Effector memory CD4-positive, alpha-beta T cell (primary cell): ENCODE measurements around the gene TMEM121.
"Not testable (repeated sequence)": the region's sequence is repeated elsewhere in the genome, so short reads cannot be mapped to it uniquely, and the experiment has no call there.

Experiments
- DNase-seq, 3 donors: peaks; one replicate each; pipeline ENCODE4 v3.0.0-alpha.2; 2020
- H3K27ac ChIP-seq: 2 replicates; pipeline ENCODE4 v1.7.0; 2013; ENCODE audit warnings: mild to moderate bottlenecking, low read length, moderate library complexity; ENCODE audit not compliant: insufficient read depth, poor library complexity, severe bottlenecking
- H3K27me3 ChIP-seq: replicated peaks from 2 replicates; pipeline ENCODE4 v1.7.0; 2013; ENCODE audit warnings: mild to moderate bottlenecking, low read length; ENCODE audit not compliant: insufficient read depth, control insufficient read depth, poor library complexity, severe bottlenecking
- H3K36me3 ChIP-seq: 2 replicates; pipeline ENCODE4 v1.7.0; 2013; ENCODE audit warnings: mild to moderate bottlenecking, low read length, moderate library complexity; ENCODE audit not compliant: control insufficient read depth, insufficient read depth
- H3K4me1 ChIP-seq: 2 replicates; pipeline ENCODE4 v1.7.0; 2013; ENCODE audit warnings: low read length, mild to moderate bottlenecking; ENCODE audit not compliant: control insufficient read depth, insufficient read depth, poor library complexity, severe bottlenecking
- H3K4me3 ChIP-seq: 2 replicates; pipeline ENCODE4 v1.7.0; 2013; ENCODE audit warnings: low read length, low read depth, mild to moderate bottlenecking; ENCODE audit not compliant: insufficient read depth, poor library complexity, severe bottlenecking
- H3K9me3 ChIP-seq: 2 replicates; pipeline ENCODE4 v1.7.0; 2013; ENCODE audit warnings: mild to moderate bottlenecking, low read length, moderate library complexity; ENCODE audit not compliant: control insufficient read depth

The TMEM121 gene

DNA sequence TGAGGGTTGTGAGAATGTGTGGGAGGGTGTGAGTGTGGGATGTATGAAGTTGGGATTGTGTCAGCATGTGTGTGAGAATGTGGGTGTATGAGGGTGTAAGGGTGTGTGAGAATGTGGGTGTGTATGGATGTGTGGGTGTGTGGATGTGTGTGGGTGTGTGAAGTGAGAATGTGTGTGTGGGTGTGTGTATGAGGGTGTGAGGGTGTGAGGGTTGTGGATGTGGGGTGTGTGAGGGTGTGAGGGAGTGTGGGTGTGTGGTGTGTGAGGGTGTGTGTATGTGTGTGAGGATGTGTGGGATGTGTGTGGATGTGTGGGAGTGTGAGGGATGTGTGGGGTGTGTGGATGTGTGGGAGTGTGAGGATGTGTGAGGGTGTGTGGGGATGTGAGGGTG, 37.0 kb downstream of the TMEM121 start:
- H3K27ac ChIP-seq: no peak overlapping the region

DNA sequence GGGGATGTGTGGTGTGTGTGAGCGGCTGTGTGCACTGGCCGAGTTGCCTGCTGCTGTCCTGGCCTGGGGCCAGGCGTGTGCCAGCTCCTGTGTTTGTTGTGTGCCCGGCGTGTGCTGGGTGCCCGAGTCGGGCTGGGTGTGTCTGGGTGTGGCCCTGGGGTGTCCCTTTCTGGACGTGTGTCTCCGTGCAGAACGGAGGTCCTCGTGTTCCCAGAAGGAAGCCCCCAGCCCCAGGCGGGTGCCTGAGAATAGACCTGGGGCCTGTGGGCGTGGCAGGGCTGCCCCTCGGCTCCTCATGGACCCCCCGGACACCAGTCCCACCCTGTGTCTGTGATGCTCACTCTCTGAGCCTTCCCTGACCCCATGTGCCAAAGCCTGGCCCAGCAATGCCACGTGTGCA, 38.2 kb downstream of the TMEM121 start:
- not testable (repeated sequence) for H3K27me3 ChIP-seq, H3K36me3 ChIP-seq, H3K9me3 ChIP-seq, H3K27ac ChIP-seq, DNase-seq, H3K4me3 ChIP-seq, H3K4me1 ChIP-seq

More for the DNA sequence above, 37.0 kb downstream of the TMEM121 start:
- Histone ChIP-seq H3K27me3 (no peaks in the 10 kb centered on the region), H3K9me3 (no peaks in the 10 kb centered on the region), H3K4me3 (no peak overlapping the region), H3K4me1 (no peaks in the 10 kb centered on the region), H3K36me3 (no peaks in the 10 kb centered on the region)
- no peak for DNase-seq

DNA sequence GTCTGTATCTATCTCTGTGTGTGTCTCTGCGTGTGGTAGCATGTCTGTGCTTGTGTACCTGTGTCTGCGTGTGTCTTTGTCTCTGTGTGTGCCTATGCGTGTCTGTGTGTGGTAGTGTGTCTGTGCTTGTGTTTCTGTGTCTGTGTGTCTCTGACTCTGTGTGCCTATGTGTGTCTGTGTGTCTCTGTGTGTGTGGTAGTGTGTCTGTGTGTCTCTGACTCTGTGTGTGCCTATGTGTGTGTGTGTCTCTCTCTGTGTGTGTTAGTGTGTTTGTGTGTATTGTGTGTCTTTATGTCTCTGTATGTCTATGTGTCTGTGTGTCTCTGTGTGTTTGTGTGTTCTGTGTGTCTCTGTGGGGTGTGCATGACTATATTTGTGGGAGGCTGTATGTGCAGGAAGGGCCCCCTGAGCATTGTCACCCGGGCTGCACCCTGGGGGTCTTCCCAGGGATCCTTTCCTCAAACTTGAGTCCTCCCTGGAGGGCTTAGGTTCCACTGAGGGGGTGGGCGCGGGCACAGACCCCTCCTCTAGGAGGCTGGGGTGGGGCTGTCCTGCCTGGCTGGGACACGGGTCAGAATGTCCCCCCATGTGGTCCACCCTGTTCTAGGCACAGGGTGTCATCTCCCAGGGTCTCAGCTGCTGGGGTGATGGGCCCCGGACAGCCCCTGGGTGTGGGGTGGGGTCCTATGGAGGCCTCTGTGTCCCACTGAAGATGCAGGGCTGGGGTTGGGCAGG, 39.0 kb downstream of the TMEM121 start:
- H3K4me1 ChIP-seq, H3K36me3 ChIP-seq, DNase-seq, H3K27me3 ChIP-seq, H3K9me3 ChIP-seq, H3K27ac ChIP-seq, H3K4me3 ChIP-seq: not testable (repeated sequence)

DNA sequence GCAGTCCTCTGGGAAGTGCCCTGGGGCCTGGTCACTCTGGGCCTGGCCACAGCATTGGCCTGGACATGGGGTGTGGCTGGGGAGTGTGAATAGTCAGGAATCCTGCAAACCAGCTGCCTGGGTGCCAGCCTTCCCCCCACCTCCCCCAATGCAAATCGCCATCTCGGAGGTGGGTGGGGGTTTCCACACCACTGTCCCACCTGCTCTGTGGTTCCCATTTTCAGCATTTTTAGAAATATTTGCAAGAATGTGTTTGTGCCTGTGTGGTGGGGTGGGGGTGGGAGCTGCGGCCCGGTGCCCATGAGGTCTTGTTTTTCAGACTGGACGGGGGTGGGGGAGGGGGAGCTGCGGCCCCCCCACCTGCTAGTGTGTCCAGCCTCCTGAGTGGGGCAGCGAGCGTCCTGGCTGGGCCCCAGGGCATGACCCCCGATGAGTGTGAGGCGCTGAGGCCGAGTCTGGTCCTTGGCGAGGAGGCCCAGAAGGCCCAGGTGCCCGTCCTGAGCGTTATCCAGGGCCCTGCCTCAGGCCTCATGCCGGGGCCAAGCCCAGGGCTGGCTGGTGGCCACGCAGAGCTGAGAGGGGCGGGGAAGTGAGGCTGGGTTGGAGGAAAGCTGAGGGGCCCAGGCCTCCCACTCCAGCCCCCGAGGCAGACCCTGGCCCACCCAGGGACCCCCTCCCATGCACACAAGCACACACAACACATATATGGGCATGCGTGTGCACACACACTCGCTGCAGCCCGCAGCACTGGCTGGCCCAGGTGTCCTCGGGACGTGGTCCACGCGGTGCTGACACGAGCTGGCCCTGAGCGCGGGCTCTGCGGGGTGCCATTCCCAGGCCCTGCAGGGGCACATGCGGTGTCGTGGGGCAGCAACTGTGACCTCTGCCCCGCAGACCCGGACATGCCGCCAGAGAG, 40.1 kb downstream of the TMEM121 start:
- not testable (repeated sequence) for DNase-seq, H3K4me3 ChIP-seq, H3K27ac ChIP-seq

DNA sequence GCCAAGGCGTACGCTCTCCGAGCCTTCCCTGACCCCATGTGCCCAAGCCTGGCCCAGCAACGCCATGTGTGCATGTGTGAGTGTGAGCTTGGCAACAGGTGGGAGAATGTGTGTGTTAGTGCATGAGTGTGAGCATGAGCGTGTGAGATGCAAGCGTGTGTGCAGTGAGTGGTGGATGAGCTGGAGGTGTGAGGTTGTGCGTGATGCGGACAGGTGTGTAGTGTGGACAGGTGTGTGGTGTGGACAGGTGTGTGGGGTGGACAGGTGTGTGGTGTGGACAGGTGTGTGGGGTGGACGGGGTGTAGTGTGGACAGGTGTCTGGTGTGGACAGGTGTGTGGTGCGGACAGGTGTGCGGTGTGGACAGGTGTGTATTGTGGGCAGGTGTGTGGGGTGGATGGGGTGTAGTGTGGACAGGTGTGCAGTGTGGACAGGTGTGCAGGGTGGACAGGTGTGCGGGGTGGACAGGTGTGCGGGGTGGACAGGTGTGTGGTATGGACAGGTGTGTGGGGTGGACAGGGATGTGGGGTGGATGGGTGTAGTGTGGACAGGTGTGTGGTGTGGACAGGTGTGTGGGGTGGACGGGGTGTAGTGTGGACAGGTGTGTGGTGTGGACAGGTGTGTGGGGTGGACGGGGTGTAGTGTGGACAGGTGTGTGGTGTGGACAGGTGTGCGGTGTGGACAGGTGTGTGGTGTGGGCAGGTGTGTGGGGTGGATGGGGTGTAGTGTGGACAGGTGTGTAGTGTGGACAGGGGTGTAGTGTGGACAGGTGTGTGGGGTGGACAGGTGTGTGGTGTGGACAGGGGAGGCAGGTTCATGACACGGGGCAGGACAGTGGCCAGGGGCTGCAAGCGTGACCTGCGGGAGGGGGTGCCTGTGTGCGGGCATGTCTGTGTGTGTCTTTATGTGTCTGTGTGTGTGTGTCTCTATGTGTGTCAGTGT, 41.1 kb downstream of the TMEM121 start:
- H3K27ac ChIP-seq, H3K27me3 ChIP-seq, H3K36me3 ChIP-seq, DNase-seq, H3K9me3 ChIP-seq, H3K4me1 ChIP-seq, H3K4me3 ChIP-seq: not testable (repeated sequence)

More for the DNA sequence above, 40.1 kb downstream of the TMEM121 start:
- H3K36me3 ChIP-seq, H3K27me3 ChIP-seq, H3K4me1 ChIP-seq, H3K9me3 ChIP-seq: not testable (repeated sequence)

DNA sequence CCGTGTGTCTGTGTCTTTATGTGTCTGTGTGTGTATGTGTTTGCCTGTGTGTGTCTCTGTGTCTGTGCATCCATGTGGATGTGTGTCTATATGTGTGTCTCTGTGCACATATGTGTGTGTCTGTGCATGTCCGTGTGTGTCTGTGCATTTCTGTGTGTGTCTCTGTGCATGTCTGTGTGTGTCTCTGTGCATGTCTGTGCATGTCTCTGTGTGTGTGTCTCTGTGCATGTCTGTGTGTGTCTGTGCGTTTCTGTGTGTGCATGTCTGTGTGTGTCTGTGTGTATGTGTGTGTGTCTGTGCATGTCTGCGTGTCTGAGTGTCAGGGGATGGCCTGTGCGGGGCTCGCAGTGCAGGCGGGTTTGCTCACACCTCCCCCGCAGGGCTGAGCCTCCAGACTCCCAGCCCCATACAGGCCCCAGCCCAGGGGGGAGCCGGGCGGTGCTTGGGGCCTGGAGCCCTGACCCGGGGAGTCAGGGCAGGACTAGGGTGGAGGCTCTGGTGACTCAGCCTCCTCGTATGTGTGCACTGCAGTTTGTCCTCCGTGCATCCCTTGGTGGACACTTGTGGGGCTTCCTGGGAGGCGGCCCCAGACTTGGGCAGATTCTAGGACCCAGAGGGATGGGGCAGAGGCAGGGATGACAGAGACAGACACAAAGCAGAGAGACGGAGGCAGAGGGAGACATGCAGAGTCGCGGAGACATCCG, 41.9 kb downstream of the TMEM121 start:
- H3K4me1 ChIP-seq, H3K27ac ChIP-seq, H3K27me3 ChIP-seq, H3K9me3 ChIP-seq, DNase-seq, H3K36me3 ChIP-seq, H3K4me3 ChIP-seq: not testable (repeated sequence)

DNA sequence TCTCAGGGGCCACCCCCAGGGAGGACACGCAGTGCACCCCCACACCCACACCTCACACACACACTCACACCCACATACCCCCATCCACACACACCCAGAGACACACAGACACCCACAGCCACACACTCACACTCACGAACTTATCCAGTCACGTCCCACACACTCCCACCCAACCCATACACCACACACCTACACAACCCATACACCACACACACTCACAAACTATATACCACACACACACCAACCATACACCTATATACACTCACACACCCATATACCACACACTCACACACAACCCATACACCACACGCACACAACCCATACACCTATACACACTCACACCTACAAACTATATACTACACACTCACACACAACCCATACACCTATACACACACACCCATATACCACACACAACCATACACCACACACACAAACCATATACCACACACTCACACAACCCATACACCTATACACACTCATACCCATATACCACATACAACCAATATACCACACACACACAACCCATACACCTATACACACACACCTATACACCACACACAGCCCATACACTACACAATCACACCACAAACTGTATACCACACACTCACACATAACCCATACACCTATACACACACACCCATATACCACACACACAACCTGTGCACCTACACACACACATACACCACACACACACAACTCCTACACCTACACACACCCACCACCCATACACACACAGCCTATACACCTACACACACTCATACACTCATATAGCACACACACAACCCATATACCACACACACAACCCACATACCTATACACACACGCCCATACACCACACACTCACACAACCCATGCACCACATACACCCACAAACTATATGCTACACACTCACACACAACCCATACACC, 42.7 kb downstream of the TMEM121 start:
- no peak for DNase-seq
- H3K27me3 ChIP-seq: no peaks in the 10 kb centered on the region
- no peaks in the 10 kb centered on the region for H3K4me1 ChIP-seq
- no peak overlapping the region for H3K4me3 ChIP-seq
- no peaks in the 10 kb centered on the region for H3K9me3 ChIP-seq
- H3K36me3 ChIP-seq: no peaks in the 10 kb centered on the region
- H3K27ac ChIP-seq: no peak overlapping the region

DNA sequence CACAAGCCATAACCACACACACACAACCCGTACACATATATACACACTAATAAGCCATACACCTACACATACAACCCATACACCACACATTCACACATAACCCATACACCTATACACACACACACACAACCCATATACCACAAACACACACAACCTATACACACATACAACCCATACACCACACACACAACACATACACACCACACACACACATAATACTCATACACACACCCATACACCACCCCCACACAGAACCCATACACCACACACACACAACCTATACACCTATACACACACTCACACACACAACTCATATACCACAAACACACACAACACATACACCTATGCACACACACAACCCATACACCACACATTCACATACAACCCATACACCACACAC, 44.1 kb downstream of the TMEM121 start:
- Histone ChIP-seq H3K36me3 (no peaks in the 10 kb centered on the region), H3K27ac (no peak overlapping the region), H3K27me3 (no peaks in the 10 kb centered on the region), H3K9me3 (no peaks in the 10 kb centered on the region), H3K4me1 (no peaks in the 10 kb centered on the region), H3K4me3 (no peak overlapping the region)
- DNase-seq: no peak
